KMS-11 (cell line): ENCODE data around the gene COL19A1.

Experiments
- H2AFZ ChIP-seq: fragments of 200-600 bp; sonication (generic); 2 replicates; pipeline ENCODE4 v1.6.1; 2016; ENCODE audit warnings: antibody characterized with exemption, mixed run types, low read depth
- H3K27ac ChIP-seq: fragments of 200-600 bp; sonication (generic); 2 replicates; pipeline ENCODE4 v1.6.1; 2016; ENCODE audit warnings: mild to moderate bottlenecking, mixed run types
- H3K27me3 ChIP-seq: fragments of 200-600 bp; sonication (generic); 2 replicates; pipeline ENCODE4 v1.6.1; 2017; ENCODE audit warnings: mild to moderate bottlenecking, low read depth, mixed run types, moderate library complexity; ENCODE audit not compliant: insufficient read depth
- H3K36me3 ChIP-seq: fragments of 200-600 bp; sonication (generic); 2 replicates; pipeline ENCODE4 v1.6.1; 2017; ENCODE audit warnings: mild to moderate bottlenecking, mixed run types; ENCODE audit not compliant: insufficient read depth
- H3K4me1 ChIP-seq: fragments of 200-600 bp; sonication (generic); 2 replicates; pipeline ENCODE4 v1.6.1; 2016; ENCODE audit warnings: mild to moderate bottlenecking, low read depth, mixed run types; ENCODE audit not compliant: poor library complexity, severe bottlenecking
- H3K4me2 ChIP-seq: fragments of 200-600 bp; sonication (generic); 2 replicates; pipeline ENCODE4 v1.7.0; 2016; ENCODE audit warnings: mild to moderate bottlenecking, mixed run types
- H3K4me3 ChIP-seq: fragments of 200-600 bp; sonication (generic); IDR thresholded peaks from 2 replicates; pipeline ENCODE4 v1.6.1; 2017; ENCODE audit warnings: low read depth, low read length, mixed read lengths; ENCODE audit not compliant: insufficient read depth
- H3K79me2 ChIP-seq: fragments of 200-600 bp; sonication (generic); 2 replicates; pipeline ENCODE4 v1.6.1; 2016; ENCODE audit warnings: low read depth, mixed run types; ENCODE audit not compliant: insufficient read depth
- H3K9ac ChIP-seq: fragments of 200-600 bp; sonication (generic); 2 replicates; pipeline ENCODE4 v1.6.1; 2016; ENCODE audit warnings: mild to moderate bottlenecking, mixed run types
- H4K20me1 ChIP-seq: fragments of 200-600 bp; sonication (generic); 2 replicates; pipeline ENCODE4 v1.6.1; 2016; ENCODE audit warnings: mild to moderate bottlenecking, mixed run types; ENCODE audit not compliant: insufficient read depth
- TF ChIP-seq, protein P1 (sequence below): fragments of 200-600 bp; sonication (generic); conservative IDR thresholded peaks from 2 replicates; pipeline ENCODE4 v1.6.1; 2017; ENCODE audit warnings: low read depth, mild to moderate bottlenecking, antibody characterized with exemption, low read length, moderate library complexity, mixed read lengths

COL19A1 gene

GRCh38 chr6:69973763-69974162, 107.4 kb downstream of the COL19A1 start:
- H3K27ac ChIP-seq = no peak overlapping the region
- no peaks in the 10 kb centered on the region for H3K36me3 ChIP-seq
- no peak overlapping the region for H3K4me2 ChIP-seq
- TF ChIP-seq, protein P1, sequence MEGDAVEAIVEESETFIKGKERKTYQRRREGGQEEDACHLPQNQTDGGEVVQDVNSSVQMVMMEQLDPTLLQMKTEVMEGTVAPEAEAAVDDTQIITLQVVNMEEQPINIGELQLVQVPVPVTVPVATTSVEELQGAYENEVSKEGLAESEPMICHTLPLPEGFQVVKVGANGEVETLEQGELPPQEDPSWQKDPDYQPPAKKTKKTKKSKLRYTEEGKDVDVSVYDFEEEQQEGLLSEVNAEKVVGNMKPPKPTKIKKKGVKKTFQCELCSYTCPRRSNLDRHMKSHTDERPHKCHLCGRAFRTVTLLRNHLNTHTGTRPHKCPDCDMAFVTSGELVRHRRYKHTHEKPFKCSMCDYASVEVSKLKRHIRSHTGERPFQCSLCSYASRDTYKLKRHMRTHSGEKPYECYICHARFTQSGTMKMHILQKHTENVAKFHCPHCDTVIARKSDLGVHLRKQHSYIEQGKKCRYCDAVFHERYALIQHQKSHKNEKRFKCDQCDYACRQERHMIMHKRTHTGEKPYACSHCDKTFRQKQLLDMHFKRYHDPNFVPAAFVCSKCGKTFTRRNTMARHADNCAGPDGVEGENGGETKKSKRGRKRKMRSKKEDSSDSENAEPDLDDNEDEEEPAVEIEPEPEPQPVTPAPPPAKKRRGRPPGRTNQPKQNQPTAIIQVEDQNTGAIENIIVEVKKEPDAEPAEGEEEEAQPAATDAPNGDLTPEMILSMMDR = no peak
- H4K20me1 ChIP-seq = no peaks in the 10 kb centered on the region
- H3K27me3 ChIP-seq = no peaks in the 10 kb centered on the region
- no peak overlapping the region for H3K4me3 ChIP-seq
- H3K4me1 ChIP-seq = no peaks in the 10 kb centered on the region
- no peak overlapping the region for H2AFZ ChIP-seq
- H3K9ac ChIP-seq = no peak overlapping the region
- no peaks in the 10 kb centered on the region for H3K79me2 ChIP-seq

DNA sequence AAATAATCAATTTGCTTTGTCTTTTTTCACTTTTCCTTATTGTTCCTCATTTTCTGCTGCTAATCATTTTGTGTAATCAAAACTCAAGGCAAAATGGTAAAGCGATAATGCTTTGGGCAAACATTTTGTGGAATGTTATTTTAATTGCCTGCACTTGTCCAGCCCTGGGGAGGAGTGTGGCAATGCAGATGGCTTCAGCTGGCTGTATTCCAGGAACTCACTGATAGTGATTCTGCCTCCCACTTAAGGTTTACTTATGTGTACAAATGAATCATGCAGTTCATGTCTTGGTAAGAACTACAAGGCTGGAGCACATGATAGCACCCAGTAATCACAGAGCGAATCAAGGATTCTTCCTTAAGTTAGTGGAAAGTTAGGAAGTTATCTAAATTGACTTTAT, 107.8 kb downstream of the COL19A1 start:
- Histone ChIP-seq H3K4me3 (no peak overlapping the region), H3K27me3 (no peaks in the 10 kb centered on the region), H3K4me2 (no peak overlapping the region), H3K4me1 (no peaks in the 10 kb centered on the region), H3K27ac (no peak overlapping the region), H3K9ac (no peak overlapping the region), H4K20me1 (no peaks in the 10 kb centered on the region), H3K79me2 (no peaks in the 10 kb centered on the region), H2AFZ (no peak overlapping the region), H3K36me3 (no peaks in the 10 kb centered on the region)
- TF ChIP-seq, protein P1 = no peak

DNA sequence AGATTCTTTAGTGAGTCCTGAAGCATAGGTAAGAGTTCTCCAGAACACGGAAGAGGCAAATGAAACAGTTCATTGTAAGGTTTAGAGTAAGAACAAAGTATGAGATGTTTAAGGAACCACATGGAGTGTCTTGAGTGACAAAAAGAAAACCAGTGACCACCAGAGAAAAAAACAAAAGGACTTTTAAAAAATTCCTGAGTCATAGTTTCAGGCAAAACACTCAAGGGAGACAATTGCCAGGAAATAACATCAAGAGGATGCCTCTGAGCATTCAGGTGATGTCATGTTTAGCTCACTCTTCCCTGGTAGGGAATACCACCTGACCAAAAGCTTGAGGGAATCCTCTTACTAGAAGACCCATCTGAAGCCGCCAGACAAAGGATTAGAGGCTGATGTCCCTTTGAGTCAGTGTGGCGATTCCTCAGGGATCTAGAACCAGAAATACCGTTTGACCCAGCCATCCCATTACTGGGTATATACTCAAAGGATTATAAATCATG, 110.3 kb downstream of the COL19A1 start:
- no peak overlapping the region for H3K27ac ChIP-seq
- no peaks in the 10 kb centered on the region for H3K27me3 ChIP-seq
- no peak overlapping the region for H2AFZ ChIP-seq
- no peaks in the 10 kb centered on the region for H3K36me3 ChIP-seq
- no peaks in the 10 kb centered on the region for H3K4me1 ChIP-seq
- no peak overlapping the region for H3K4me3 ChIP-seq
- no peak overlapping the region for H3K9ac ChIP-seq
- TF ChIP-seq, protein P1 = no peak
- no peaks in the 10 kb centered on the region for H3K79me2 ChIP-seq
- no peaks in the 10 kb centered on the region for H4K20me1 ChIP-seq
- no peak overlapping the region for H3K4me2 ChIP-seq

DNA sequence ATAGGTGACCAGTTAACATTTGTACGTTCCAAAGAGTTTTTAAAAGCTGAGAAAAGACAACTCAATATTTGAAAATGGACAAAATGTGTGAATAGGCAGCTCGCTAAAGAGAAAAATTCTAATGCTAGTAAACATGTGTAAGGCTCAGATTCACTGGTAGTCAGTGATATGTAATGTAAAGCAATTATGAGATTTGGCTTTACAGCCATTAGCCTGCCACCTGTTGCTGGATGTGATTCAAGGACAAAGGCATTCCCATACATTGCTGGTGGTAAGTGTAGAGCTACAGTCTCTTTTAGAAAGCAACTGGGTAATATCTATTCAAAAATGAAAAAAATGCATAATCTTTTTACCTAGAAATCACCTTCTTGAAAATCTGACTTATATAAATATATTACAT, 114.3 kb downstream of the COL19A1 start:
- no peak overlapping the region for H3K4me2 ChIP-seq
- no peak overlapping the region for H3K9ac ChIP-seq
- H3K27ac ChIP-seq = no peak overlapping the region
- no peaks in the 10 kb centered on the region for H3K79me2 ChIP-seq
- no peaks in the 10 kb centered on the region for H3K36me3 ChIP-seq
- TF ChIP-seq, protein P1 = no peak
- H3K4me3 ChIP-seq = no peak overlapping the region
- H3K27me3 ChIP-seq = no peaks in the 10 kb centered on the region
- no peaks in the 10 kb centered on the region for H4K20me1 ChIP-seq
- H3K4me1 ChIP-seq = no peaks in the 10 kb centered on the region
- H2AFZ ChIP-seq = no peak overlapping the region
